Midbrain (tissue), 1 donor: ENCODE results near the gene PACSIN2.
"Not testable (repeated sequence)": the region's sequence is repeated elsewhere in the genome, so short reads cannot be mapped to it uniquely, and the experiment has no call there.

ENCODE experiments used
- DNase-seq: peaks from one replicate; lab custom pipeline; 2025; lab: John Stamatoyannopoulos, UW

Gene PACSIN2

DNA sequence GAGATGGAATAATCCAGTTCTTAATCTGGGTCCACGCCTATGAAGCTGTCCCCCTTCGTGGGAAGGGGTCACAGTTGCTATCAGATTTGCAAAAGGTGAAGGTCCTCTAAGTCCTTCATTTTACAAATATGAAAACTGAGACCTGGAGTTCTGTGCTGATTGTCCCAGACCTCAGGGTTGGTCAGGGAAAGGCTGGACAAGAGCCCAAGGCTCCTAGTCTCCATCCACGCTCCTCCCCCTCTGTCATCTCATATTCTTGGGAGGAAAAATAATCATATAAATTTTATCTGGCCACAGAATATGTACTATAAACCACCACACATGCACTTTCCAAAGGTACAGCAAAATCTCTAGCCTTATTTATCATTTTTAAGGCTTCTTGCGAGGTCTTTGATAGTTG lies 5.5 kb downstream of the PACSIN2 start:
- no peak for DNase-seq

DNA sequence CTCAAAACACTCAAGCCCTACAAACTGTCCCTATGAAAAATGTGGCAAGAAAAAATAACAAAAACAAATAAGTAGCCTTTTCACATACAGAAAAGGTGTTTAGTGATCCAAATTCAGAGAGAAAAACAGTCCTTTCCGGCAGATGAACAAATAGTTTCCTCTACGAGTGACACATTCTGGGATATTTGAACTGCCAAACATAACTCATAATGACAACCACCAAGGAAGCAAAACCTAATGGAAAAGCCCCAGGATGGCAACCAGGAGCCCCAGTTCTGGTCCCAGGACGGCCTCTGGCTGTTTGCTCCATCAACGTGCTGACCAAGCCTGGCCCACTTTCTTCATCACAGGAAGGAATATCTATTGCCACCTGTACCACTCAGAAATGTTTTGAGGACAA lies 6.0 kb downstream of the PACSIN2 start:
- no peak for DNase-seq

DNA sequence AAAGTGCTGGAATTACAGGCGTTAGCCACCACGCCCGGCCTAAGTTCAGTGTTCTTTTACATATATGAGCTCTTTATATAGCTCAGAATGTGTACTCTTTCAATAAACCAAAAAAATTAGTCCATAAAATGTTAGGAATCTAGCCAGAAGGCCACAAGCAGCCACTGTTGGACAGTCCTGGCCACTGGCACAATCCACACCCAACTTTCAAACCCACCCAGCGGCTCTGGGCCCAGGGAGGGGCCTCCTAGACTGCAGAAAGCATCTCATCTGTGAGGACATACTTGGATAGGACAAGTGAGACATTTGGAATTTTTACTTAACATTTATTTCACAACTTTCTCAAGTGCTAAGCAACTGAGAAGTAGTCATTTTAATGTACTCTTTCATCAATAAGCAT lies 6.4 kb downstream of the PACSIN2 start:
- no peak for DNase-seq

DNA sequence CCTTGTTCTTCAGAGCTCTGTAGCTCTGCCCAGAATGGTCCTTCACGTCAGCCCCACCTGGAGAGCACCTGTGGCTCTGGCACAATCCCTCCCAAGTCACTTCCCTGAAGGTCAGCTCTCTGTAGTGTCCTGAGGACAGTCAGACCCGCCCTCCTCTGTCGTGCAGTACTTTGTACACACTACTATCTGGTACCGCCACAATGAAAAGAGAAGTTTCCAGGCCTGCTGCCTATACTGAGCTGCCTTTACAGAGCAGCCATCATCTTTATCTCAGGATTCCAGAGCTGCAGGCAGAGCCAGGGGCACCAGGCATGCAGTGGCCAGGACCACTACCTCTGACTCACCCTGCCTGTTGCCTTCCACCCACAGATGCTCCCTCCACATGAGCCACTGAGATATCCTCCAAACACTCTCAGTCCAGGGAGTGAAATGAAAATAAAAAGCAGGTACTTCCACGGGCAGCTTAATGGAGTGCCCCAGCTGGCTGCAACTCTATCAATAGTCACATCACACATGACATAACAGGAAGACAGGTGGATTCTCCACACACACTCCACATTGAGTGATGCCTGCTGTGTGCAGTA lies 7.3 kb downstream of the PACSIN2 start:
- DNase-seq: no peak

DNA sequence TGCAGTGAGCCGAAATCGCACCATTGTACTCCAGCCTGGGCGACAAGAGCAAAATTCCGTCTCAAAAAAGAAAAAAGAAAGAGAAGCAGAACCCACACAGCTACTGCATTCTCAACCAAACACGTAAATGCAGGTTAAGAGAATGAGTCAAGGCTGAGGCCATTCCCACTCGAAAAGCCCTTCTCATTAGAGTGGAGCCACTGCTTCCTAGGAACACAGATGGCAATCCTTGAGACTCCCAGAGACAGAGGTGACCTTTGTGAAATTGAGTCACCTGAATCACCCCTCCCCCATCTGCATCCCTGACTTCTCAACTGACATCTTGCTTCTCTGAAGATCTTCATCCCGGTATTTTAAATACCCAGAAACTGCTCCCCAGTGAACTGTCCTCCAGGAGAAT lies 8.2 kb downstream of the PACSIN2 start:
- DNase-seq: no peak

DNA sequence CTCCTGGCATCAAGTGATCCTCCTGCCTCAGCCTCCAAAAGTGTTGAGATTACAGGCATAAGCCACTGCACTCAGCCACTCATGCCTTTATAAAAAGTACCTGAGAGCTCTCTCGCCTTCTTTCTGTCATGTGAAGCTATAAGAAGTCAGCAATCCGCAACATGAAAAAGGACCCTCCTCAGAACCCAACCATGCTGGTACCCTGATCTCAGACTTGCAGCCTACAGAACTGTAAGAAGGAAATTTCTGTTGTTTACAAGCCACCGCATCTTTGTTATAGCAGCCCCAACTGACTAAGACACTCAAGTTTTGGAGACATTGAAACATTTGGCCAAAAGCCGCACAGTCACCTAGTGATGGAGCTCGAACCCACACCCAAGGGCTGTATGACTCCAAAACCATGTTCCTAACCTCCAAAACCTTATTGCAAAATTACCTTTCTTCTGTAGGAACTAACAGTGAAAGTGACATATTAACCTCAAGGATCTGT lies 8.9 kb downstream of the PACSIN2 start:
- DNase-seq: no peak

DNA sequence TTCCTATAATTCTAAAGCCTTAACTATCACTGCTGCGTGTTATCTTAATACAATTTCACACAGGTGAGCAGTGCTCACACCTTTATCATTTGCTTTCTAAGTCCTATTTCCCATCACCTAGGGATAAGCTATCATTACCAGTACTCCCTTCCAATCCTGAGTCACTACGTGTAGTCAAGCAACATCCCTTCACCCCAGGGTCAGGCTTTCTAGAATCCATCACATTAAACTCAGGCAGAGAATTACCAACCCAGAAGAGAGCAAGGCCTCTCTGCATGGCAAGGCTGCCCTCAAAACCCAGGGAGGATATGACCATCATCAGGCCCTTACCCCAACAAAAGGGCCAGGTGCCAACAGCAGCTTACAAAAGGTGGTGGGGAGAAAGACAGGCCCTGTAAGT lies 9.8 kb downstream of the PACSIN2 start:
- no peak for DNase-seq

DNA sequence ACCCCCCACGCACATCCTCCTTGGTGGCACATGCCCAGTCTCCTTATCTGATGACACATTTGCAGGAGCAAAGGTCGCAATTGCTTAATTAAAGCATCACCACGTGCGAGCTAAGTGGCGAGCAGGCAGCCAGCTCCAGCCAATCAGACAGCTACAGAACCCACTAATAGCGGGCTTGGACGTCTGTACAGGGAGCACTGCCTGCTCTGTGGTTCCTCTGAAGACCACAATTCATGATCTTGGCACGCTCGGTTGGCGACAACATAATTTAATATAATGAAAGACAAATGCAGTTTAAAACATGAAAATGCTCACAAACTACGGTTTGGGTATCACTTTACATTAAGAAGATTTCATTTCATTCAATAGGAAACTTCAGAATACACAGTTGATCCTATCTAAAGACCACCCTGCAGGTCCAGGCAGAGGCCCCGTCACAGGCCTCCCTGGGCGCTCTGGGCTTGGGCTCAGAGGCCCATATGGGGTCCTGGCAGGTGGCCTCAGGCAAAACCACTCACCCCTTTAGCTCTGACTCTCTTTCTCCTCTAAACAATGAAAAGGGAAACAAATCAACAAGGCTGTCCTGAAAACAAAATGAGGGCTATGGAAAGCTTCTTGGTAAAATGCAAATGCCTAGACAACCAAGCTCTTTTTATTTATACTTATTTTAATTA lies 10.4 kb downstream of the PACSIN2 start:
- DNase-seq: no peak

DNA sequence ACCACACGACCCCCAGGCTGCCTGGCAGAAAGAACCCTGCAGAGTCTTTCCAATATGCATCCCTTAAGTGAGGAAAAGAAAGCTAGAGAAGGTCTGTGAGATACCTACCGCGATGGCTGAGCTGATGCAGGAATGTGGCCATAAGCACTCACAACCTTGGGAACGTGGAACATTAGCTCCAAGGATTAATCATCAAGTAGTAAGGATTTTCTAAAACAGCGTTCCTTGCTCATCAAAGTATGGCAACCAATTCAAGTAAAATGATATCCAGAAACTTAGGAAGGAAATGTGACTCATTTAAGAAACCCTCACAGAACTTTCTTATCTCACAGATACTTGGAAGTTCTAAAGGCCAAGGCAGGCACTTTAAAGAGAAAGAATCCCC lies 12.8 kb downstream of the PACSIN2 start:
- DNase-seq: no peak

DNA sequence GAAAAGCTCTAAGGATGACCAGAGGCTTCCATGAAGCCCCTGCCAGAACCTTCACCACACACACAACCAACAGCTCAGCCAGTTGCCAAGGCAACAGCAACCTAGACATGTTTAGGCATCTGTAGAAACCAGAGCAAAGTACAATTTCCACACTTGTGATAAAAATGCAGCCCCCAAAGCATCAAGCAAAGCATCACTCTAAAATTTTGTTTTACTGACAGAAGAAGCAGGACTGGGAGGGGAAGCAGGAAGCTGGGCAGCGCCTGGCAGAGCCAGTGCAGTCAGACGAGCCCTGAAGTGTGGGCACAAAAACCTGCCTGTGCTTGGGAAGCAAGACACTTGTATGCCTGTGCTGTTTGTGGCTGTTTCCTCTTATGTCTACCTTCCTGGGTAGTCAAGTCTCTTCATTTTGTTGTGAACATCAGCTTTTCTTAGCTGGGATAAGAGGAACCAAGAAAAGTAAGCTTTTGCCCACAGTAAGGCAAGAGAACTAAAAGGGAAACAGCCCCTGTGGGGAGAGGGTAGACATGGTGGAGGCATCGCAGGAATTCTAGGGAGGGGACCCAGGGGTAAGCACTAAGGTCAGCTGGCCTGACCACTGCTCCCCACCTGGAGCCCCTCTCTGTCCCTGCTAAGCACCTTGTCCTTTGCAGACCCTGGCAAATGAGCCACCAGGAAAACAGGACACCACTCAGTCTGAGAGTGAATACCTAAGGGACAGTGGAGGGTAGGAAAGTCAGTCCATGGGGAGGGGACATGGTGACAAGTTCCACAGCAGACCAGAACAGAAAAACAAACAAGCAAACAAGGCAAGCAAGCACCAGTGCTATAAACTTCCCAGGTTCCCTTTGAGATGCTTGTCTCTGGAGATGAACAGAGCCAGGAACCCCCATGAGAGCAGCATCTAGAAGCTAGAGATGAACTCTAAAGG lies 13.4 kb downstream of the PACSIN2 start:
- no peak for DNase-seq

DNA sequence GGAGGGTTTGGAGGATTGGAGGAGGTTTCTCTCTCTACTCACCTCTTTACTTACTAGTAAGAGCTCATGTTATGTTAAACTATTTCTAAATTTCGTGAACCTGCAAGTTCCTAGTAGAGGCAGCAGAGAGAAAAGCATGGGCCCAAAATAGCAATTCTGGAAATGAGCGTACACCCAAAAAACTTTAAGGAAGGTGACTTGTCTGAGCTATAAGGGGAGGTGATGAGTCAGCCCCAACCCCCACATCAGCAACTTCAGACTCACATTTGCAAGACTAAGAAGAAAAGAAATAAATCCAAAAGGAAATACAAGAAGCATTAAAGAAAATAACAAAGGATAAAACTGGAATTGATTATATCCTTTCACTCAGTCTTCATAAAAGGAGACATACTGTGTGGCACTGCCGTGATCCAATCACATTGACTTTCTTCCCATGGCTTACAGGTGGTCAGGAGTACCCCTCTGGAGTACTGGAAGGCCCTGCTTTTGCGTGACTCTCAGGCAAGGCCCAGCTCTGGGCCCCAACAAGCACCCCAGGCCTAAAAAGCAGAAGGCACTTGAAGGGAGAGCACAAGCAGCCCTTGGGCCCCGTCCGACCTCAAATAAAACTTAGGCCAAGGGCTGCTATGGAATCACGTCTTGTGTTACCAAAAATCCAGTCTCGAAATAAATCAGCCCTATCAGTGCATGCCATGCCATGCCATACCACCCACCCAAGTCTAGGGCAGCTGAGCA lies 14.3 kb downstream of the PACSIN2 start:
- DNase-seq: no peak

DNA sequence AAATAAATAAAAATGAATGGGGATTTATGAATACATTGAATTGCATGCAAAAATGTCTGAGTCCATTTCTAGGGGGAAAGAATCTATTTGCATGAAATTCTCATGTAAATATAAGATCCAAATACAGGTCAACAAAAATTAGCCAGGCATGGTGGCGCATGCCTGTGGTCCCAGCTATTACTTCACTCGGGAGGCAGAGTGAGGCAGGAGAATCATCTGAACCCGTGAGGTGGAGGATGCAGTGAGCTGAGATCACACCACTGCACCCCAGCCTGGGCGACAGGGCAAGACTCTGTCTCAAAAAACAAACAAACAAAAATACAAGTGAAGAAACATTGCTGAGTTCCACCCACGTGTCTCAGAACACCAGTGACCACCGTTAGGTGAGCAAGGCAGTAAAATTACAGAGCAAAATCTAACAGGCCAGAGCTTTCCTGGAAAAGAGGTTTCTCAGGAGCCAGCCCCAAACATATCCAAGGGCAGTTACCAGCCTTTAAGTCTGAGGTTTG lies 17.3 kb downstream of the PACSIN2 start:
- no peak for DNase-seq

DNA sequence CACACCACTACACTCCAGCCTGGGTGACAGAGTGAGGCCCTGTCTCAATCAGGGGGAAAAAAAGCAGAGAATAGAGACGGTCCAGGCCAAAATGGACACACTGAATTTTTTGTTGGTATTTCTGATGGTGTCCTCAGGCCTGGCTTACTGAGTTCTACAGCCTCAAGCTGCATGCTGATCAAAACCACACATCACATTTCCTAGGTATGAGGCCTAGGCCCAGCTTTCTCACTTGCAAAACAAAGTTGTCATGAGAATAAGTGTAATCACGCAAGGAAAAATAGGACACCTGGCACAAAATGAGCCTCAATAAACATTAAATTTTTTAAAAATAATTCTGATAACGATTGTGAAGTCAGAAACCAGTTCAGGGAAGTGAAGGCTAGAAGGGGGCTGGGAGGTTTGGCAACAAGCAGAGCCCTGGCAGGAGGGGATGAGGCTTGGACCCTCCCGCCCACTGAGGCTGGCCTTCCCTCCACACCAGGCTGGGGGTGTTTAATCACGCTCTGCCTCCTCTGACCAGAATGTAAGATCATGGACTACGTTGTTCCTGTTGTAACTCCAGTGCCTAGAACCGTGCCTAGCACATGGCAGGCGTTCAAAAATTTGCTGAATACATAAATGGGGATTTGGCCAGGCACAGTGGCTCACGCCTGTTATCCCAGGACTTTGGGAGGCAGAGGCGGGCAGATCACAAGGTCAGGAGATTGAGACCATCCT lies 18.1 kb downstream of the PACSIN2 start:
- no peak for DNase-seq

DNA sequence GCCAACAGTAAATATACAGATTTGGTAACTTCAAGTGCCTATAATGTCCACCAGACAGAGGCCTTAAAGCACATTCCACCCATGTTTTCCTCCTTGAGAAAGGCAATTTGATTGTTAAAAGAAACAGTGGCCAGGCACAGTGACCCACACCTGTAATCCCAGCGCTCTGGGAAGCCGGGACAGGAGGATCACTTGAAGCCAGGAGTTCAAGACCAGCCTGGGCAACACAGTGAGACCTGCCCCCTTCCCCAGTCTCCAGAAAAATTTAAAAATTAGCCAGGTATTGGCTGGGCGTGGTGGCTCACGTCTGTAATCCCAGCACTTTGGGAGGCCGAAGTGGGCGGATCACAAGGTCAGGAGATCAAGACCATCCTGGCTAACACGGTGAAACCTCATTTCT lies 19.3 kb downstream of the PACSIN2 start:
- DNase-seq: not testable (repeated sequence)

DNA sequence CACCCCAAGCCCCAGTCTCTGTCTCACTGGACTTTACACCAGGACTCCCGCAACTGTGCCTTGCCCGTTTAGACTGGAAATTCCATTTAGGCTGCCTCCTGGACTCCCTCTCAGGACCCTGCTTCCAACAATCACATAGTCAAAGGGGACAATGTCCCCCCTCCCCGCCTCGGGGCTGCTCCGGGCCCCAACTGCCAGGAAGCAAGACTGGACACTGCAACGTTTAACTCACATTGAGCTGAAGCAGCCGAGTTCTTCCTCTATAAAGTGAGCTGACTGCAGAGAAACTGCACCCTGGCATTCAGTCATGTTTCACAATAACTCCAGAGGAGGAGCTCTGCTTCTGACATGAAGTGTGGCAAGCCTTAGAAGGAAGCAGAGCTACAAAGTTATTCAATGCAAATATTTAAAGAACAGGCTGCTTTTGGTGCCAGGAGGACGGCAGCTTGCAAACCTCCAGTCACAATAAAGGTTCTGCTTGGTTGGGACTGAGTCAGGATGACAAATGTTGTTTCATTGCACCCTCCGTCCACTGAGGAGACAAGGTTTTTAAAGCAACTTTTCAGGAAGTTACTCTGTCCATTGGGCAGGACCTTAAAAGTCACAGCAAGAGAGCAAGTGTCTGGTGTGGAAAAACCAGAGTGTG lies 19.9 kb downstream of the PACSIN2 start:
- peak; percentile 42 for DNase-seq

DNA sequence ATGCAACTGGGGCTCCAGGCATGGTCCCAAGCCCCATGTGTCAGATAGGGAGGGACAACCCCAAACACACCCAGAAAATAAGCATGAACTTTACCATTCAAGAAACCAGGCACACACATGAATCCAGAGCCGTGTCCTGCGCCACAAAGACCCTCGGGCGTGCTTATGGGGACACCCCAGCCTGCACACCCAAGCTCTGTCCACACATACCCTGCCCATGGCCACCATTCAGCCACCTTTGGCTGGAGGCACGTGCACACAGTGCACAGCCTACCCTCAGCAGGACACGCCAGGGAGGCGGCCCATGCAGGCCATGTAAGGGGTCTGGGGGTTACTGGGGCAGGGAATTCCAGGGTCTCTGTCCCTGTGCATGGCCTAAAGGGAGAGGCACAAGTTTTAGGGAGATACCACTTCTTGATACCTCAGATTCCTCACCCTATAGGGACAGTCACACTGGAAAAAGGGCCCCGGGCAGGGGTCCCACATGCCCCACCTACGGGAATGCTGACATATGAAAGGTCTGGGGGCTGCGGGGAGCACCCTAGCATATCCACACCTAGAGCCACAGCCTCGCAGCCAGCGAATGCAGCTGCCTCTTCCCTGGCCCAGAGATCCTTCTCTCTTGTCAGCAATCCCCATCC lies 20.6 kb downstream of the PACSIN2 start:
- no peak for DNase-seq

DNA sequence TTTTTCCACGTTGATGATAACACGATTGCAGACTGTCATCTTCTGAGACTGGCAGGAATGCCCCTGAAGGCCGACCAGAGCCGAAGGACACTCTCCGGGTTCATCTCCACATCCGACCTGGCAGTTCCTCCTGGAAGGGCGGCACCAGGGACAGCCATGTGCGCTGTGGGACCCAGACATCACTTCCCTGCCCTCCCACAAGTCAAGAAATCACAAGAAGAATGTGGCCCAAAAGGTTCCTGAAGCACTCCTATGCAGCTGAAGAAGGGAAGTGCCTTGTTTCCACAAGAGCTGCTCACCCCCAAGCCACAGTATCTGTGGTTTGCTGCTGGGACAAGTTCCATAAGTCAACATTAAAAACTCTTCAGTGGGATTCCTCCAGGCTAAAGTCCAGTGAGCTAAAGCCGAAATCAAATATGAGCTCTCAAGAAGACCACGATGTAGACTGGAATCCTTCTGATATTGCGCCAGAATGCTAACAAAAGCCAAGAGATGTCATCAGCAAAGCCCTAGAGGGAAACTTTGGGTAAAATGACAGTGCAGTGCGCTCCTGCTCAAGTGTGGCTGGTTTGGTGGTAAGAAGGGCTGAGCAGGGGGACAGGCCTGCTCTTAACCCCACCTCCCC lies 21.2 kb downstream of the PACSIN2 start:
- no peak for DNase-seq

DNA sequence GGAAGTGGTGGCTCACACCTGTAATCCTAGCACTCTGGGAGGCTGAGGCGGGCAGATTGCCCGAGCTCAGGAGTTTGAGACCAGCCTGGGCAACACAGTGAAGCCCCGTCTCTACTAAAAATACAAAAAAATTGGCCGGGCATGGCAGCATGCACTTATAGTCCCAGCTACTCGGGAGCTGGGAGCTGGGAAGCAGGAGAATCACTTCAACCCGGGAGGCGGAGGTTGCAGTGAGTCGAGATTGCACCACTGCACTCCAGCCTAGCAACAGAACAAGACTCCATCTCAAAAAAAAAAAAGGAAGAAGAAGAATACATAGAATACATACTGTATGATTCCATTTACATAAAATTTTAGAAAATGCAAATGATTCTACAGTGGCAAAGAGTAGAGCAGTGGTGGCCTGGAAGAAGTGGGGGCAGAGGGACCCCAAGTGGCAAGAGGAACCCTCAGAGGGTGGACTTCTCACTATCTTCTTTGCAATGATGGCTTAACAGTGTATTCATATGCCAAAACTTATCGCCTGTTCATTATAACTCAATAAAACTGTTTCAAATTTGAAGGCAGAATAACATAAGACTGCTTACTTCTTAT lies 22.0 kb downstream of the PACSIN2 start:
- DNase-seq: no peak

DNA sequence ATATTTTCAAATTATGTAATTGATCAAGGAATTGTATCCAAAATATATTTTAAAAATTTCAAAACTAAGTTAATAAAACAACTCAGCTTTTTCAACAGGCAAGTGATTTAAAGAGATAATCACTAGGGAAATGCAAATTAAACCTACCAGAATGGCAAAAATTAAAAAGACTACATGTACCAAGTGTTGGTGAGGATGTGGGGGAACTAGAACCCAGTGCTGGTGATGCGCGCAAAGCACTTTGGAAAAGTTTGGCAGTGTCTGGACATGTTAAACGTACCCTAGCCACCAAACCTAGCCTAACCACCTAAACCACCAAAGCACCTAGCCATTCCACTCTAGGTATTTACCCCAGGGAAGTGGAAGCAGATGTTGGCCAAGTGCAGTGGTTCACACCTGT lies 22.9 kb downstream of the PACSIN2 start:
- DNase-seq: no peak
